ENCODE data around the gene DLEU7. TPM values are rescaled to one million over a fixed set of nuclear protein-coding genes. Genes with fewer than 3 reads are reported as not detected.

The DLEU7 gene
- total RNA-seq, 1 experiment from 2014 or later, result 3.6 TPM

DNA sequence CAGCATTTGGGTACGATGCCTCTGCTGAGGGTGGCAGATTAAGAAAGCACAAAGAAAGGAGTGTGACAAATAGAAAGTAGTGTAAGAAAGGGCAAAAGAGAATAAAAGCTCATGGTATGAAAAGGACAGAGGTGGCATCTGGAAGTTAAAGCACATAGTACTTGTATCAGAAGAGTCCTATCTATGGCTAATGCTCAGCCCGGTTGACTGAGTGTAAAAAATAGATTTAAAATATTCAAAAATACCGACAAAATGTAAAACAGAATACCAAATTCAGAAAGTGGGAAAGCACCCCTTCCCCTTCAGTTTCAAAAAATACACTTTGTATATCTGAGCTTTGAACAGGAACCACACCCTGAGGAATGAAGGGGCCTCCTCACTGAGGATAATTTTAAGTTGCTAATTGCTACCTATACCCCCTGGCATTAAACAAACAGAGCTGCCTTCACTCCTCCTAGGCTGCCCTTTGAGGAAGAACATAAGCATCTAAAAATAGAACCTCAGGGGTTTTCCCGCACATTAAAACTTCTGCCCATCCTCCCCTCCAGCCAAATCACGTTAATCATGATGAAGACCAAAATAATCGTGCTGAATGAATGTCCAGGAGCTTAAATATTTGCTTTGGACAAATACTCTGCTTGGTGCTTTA lies 43.3 kb downstream of the DLEU7 start:
- no peak overlapping the region for H3K4me3 Mint-ChIP-seq
- ChIA-PET CTCF (interaction anchor here (0.8 to 1.8 kb wide), 13 partner anchors 11 to 931 kb away, joined by 3 to 21 read pairs (median 3); partner anchors contain the start of gene TRIM13), POLR2A (no interaction called here)
- H3K27me3 Mint-ChIP-seq (ENCODE audit: low read depth), result no peaks in the 10 kb centered on the region
- TF ChIP-seq, protein P1, sequence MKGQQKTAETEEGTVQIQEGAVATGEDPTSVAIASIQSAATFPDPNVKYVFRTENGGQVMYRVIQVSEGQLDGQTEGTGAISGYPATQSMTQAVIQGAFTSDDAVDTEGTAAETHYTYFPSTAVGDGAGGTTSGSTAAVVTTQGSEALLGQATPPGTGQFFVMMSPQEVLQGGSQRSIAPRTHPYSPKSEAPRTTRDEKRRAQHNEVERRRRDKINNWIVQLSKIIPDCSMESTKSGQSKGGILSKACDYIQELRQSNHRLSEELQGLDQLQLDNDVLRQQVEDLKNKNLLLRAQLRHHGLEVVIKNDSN (CRISPR knock-in tag; IDR thresholded peaks at IDR 0.05), result no peak
- TF ChIP-seq ELF4 (CRISPR knock-in tag; IDR thresholded peaks at IDR 0.05; ENCODE audit: low read depth), result no peak
- TF ChIP-seq NR2C2 (CRISPR knock-in tag; IDR thresholded peaks at IDR 0.05), result no peak
- TF ChIP-seq, protein P2, sequence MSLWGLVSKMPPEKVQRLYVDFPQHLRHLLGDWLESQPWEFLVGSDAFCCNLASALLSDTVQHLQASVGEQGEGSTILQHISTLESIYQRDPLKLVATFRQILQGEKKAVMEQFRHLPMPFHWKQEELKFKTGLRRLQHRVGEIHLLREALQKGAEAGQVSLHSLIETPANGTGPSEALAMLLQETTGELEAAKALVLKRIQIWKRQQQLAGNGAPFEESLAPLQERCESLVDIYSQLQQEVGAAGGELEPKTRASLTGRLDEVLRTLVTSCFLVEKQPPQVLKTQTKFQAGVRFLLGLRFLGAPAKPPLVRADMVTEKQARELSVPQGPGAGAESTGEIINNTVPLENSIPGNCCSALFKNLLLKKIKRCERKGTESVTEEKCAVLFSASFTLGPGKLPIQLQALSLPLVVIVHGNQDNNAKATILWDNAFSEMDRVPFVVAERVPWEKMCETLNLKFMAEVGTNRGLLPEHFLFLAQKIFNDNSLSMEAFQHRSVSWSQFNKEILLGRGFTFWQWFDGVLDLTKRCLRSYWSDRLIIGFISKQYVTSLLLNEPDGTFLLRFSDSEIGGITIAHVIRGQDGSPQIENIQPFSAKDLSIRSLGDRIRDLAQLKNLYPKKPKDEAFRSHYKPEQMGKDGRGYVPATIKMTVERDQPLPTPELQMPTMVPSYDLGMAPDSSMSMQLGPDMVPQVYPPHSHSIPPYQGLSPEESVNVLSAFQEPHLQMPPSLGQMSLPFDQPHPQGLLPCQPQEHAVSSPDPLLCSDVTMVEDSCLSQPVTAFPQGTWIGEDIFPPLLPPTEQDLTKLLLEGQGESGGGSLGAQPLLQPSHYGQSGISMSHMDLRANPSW (CRISPR knock-in tag; conservative IDR thresholded peaks at IDR 0.05; ENCODE audit: low read depth), result no peak
- TF ChIP-seq, protein P3, sequence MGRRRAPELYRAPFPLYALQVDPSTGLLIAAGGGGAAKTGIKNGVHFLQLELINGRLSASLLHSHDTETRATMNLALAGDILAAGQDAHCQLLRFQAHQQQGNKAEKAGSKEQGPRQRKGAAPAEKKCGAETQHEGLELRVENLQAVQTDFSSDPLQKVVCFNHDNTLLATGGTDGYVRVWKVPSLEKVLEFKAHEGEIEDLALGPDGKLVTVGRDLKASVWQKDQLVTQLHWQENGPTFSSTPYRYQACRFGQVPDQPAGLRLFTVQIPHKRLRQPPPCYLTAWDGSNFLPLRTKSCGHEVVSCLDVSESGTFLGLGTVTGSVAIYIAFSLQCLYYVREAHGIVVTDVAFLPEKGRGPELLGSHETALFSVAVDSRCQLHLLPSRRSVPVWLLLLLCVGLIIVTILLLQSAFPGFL (CRISPR knock-in tag; IDR thresholded peaks at IDR 0.05; ENCODE audit: borderline replicate concordance), result no peak
- peaks cover 6% of the 10 kb centered on the region for H3K9me3 Mint-ChIP-seq
- peaks cover 14% of the 10 kb centered on the region for H3K4me1 Mint-ChIP-seq
- no peak overlapping the region for H3K27ac Mint-ChIP-seq
- no peak for ATAC-seq
- no peaks in the 10 kb centered on the region; the same call in 1 of the 2 replicates for H3K36me3 Mint-ChIP-seq
- no peak for DNase-seq (ENCODE audit: low spot score)

DNA sequence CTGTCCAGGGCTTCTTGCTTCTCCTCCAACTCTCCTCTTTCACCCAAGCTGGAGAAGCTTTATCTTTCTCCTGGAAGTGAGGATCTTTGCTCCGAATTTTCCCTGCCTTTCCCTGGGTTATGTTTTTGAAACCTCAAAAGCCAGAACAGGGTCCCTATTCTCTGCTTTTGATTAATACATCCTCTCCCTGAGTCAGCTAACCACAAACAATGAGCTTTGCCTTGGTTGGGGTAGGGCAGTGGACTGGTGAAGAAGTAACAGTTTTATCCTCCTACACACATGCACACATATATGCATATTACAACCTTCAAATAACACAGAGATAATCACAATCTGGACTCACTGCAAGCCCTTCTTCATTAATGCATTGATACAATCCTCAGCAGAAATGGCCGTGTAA lies 44.6 kb downstream of the DLEU7 start:
- H3K36me3 Mint-ChIP-seq, result no peaks in the 10 kb centered on the region
- no peak for ATAC-seq
- H3K9me3 Mint-ChIP-seq, result peaks cover 6% of the 10 kb centered on the region
- TF ChIP-seq ZNF423 (CRISPR knock-in tag; IDR thresholded peaks at IDR 0.05), result no peak
- no peak for TF ChIP-seq CREM (CRISPR knock-in tag; IDR thresholded peaks at IDR 0.05)
- TF ChIP-seq, protein P4, sequence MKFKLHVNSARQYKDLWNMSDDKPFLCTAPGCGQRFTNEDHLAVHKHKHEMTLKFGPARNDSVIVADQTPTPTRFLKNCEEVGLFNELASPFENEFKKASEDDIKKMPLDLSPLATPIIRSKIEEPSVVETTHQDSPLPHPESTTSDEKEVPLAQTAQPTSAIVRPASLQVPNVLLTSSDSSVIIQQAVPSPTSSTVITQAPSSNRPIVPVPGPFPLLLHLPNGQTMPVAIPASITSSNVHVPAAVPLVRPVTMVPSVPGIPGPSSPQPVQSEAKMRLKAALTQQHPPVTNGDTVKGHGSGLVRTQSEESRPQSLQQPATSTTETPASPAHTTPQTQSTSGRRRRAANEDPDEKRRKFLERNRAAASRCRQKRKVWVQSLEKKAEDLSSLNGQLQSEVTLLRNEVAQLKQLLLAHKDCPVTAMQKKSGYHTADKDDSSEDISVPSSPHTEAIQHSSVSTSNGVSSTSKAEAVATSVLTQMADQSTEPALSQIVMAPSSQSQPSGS (CRISPR knock-in tag; IDR thresholded peaks at IDR 0.05; ENCODE audit: borderline replicate concordance, low read depth), result no peak
- TF ChIP-seq NR1H2 (CRISPR knock-in tag; IDR thresholded peaks at IDR 0.05), result no peak
- TF ChIP-seq, protein P5, sequence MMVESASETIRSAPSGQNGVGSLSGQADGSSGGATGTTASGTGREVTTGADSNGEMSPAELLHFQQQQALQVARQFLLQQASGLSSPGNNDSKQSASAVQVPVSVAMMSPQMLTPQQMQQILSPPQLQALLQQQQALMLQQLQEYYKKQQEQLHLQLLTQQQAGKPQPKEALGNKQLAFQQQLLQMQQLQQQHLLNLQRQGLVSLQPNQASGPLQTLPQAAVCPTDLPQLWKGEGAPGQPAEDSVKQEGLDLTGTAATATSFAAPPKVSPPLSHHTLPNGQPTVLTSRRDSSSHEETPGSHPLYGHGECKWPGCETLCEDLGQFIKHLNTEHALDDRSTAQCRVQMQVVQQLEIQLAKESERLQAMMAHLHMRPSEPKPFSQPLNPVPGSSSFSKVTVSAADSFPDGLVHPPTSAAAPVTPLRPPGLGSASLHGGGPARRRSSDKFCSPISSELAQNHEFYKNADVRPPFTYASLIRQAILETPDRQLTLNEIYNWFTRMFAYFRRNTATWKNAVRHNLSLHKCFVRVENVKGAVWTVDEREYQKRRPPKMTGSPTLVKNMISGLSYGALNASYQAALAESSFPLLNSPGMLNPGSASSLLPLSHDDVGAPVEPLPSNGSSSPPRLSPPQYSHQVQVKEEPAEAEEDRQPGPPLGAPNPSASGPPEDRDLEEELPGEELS (CRISPR knock-in tag; IDR thresholded peaks at IDR 0.05), result no peak
- no peak overlapping the region for H3K27ac Mint-ChIP-seq
- ChIA-PET CTCF (interaction anchor here (1.0 kb wide), 1 partner anchor 113 kb away, joined by 3 read pairs; no protein-coding TSS in a partner anchor), POLR2A (interaction anchor here (0.6 kb wide), 1 partner anchor 202 kb away, joined by 4 read pairs; no protein-coding TSS in a partner anchor)
- peaks cover 14% of the 10 kb centered on the region for H3K4me1 Mint-ChIP-seq
- DNase-seq (ENCODE audit: low spot score), result no peak
- no peak overlapping the region for H3K4me3 Mint-ChIP-seq
- no peaks in the 10 kb centered on the region for H3K27me3 Mint-ChIP-seq (ENCODE audit: low read depth)

DNA sequence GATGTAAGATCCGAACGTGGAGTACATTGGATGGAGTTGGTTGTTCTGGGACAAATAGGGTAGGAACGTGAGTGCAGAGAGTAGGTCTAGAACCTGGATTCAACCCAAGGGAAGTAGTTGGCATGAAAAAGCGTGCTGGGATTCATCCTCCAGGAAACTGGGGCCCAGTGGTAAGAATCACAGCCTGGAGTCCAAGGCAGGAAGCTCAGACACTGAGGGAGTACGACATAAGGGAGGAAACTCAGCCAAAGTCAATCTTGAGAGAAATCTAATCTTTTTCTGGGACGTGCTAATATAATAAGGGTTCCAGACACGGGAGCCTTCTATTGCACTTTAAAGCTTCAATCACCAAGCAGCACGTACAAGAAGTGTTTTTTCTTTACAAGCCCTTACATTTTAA lies 46.4 kb downstream of the DLEU7 start:
- no peak overlapping the region for H3K4me3 Mint-ChIP-seq
- DNase-seq (ENCODE audit: low spot score) (no peak), ATAC-seq (no peak)
- H3K27me3 Mint-ChIP-seq (ENCODE audit: low read depth), result no peaks in the 10 kb centered on the region
- POLR2A ChIA-PET, result no interaction called here
- H3K4me1 Mint-ChIP-seq, result peaks cover 14% of the 10 kb centered on the region
- CTCF ChIA-PET, result interaction anchor here (1.2 kb wide), 1 partner anchor 115 kb away, joined by 4 read pairs; no protein-coding TSS in a partner anchor
- H3K27ac Mint-ChIP-seq, result no peak overlapping the region
- H3K36me3 Mint-ChIP-seq, result no peaks in the 10 kb centered on the region
- H3K9me3 Mint-ChIP-seq, result peaks cover 16% of the 10 kb centered on the region
- TF ChIP-seq ZNF423 (CRISPR knock-in tag; IDR thresholded peaks at IDR 0.05), result no peak
- TF ChIP-seq, protein P6, sequence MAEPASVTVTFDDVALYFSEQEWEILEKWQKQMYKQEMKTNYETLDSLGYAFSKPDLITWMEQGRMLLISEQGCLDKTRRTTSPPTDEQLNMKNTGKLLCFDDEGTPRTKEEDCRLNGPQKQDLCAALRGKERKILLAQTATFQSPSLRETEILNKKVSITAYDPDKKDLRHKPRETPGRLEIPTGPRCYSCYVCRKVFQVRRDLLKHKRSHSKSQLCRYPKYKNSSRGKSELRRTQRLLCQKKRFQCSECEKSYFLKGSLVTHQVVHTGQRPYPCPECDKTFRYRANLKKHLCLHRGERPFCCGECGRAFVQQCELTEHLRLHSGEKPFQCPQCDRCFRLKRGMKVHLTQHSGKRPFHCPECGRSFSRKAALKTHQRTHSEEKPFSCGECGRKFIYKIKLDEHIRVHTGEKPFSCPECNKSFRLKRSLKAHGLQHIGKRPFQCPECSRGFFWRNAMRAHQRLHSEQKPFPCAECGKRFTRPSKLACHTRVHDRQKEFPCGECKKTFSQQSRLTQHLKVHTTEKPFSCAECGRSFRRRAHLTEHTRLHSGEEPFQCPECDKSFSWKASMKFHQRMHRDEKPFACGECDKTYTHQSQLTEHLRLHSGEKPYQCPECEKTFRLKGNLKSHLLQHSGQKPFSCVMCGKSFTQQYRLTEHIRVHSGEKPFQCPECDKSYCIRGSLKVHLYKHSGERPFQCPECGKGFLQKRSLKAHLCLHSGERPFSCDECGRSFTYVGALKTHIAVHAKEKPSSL (CRISPR knock-in tag; conservative IDR thresholded peaks at IDR 0.05), result no peak
- TF ChIP-seq, protein P7, sequence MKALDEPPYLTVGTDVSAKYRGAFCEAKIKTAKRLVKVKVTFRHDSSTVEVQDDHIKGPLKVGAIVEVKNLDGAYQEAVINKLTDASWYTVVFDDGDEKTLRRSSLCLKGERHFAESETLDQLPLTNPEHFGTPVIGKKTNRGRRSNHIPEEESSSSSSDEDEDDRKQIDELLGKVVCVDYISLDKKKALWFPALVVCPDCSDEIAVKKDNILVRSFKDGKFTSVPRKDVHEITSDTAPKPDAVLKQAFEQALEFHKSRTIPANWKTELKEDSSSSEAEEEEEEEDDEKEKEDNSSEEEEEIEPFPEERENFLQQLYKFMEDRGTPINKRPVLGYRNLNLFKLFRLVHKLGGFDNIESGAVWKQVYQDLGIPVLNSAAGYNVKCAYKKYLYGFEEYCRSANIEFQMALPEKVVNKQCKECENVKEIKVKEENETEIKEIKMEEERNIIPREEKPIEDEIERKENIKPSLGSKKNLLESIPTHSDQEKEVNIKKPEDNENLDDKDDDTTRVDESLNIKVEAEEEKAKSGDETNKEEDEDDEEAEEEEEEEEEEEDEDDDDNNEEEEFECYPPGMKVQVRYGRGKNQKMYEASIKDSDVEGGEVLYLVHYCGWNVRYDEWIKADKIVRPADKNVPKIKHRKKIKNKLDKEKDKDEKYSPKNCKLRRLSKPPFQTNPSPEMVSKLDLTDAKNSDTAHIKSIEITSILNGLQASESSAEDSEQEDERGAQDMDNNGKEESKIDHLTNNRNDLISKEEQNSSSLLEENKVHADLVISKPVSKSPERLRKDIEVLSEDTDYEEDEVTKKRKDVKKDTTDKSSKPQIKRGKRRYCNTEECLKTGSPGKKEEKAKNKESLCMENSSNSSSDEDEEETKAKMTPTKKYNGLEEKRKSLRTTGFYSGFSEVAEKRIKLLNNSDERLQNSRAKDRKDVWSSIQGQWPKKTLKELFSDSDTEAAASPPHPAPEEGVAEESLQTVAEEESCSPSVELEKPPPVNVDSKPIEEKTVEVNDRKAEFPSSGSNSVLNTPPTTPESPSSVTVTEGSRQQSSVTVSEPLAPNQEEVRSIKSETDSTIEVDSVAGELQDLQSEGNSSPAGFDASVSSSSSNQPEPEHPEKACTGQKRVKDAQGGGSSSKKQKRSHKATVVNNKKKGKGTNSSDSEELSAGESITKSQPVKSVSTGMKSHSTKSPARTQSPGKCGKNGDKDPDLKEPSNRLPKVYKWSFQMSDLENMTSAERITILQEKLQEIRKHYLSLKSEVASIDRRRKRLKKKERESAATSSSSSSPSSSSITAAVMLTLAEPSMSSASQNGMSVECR (CRISPR knock-in tag; IDR thresholded peaks at IDR 0.05; ENCODE audit: borderline replicate concordance), result no peak
- no peak for TF ChIP-seq ZNF138 (CRISPR knock-in tag; conservative IDR thresholded peaks at IDR 0.05)
- TF ChIP-seq ETV6 (CRISPR knock-in tag; IDR thresholded peaks at IDR 0.05), result no peak
- no peak for TF ChIP-seq ZNF671 (CRISPR knock-in tag; IDR thresholded peaks at IDR 0.05)
